Measurements from ENCODE around the gene PVALEF. TPM values are rescaled to one million over a fixed set of nuclear protein-coding genes. Genes with fewer than 3 reads are reported as not detected.

PVALEF gene
- total RNA-seq, 1 donor from 2014 or later, result not detected

- H3K27ac ChIP-seq, result no peak overlapping the region
- TF ChIP-seq, protein P1, sequence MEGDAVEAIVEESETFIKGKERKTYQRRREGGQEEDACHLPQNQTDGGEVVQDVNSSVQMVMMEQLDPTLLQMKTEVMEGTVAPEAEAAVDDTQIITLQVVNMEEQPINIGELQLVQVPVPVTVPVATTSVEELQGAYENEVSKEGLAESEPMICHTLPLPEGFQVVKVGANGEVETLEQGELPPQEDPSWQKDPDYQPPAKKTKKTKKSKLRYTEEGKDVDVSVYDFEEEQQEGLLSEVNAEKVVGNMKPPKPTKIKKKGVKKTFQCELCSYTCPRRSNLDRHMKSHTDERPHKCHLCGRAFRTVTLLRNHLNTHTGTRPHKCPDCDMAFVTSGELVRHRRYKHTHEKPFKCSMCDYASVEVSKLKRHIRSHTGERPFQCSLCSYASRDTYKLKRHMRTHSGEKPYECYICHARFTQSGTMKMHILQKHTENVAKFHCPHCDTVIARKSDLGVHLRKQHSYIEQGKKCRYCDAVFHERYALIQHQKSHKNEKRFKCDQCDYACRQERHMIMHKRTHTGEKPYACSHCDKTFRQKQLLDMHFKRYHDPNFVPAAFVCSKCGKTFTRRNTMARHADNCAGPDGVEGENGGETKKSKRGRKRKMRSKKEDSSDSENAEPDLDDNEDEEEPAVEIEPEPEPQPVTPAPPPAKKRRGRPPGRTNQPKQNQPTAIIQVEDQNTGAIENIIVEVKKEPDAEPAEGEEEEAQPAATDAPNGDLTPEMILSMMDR (IDR thresholded peaks at IDR 0.05), result no peak
Observed at GRCh38 chr17:81183807-81184206, 18.5 kb downstream of the PVALEF start.

DNA sequence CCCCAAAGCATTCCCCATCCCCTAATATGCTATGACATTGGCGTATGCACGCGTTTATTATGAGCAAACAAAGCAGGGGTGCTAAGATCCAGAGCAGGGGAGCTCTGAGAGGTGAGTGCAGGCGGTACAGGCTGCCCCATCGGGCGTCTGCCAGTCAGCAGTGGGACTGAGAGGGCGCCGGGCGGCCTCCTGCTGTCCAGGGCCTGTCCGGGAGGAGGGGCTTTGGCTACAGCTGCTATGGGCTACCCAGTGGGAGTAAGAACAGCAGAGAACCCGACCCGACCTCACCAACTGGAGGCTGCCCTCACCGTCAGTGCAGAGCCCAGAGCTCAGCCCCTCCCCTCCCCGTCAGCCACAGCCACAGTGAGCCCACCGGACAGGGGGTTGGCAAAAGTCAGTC, 19.2 kb downstream of the PVALEF start:
- DNase-seq, result no peak
- TF ChIP-seq, protein P1 (IDR thresholded peaks at IDR 0.05), result no peak
- H3K4me1 ChIP-seq, result no peaks in the 10 kb centered on the region
- no peak for ATAC-seq
- no peak overlapping the region for H3K4me3 ChIP-seq
- intact Hi-C loops (cut with DNase I), result no loop called here
- H3K9me3 ChIP-seq, result no peaks in the 10 kb centered on the region
- H3K27me3 ChIP-seq, result peaks cover 4% of the 10 kb centered on the region
- H3K27ac ChIP-seq, result no peak overlapping the region
- no peaks in the 10 kb centered on the region for H3K36me3 ChIP-seq

More at GRCh38 chr17:81183807-81184206, 18.5 kb downstream of the PVALEF start:
- Histone ChIP-seq H3K36me3 (no peaks in the 10 kb centered on the region), H3K27me3 (peaks cover 4% of the 10 kb centered on the region), H3K4me1 (no peaks in the 10 kb centered on the region), H3K4me3 (no peak overlapping the region), H3K9me3 (no peaks in the 10 kb centered on the region)
- no peak for ATAC-seq
- intact Hi-C loops (cut with DNase I), result no loop called here
- no peak for DNase-seq

GRCh38 chr17:81186203-81186602, 20.9 kb downstream of the PVALEF start:
- ATAC-seq (no peak), DNase-seq (no peak)
- Histone ChIP-seq H3K4me3 (no peak overlapping the region), H3K9me3 (no peaks in the 10 kb centered on the region), H3K36me3 (no peaks in the 10 kb centered on the region), H3K27ac (no peak overlapping the region), H3K4me1 (no peaks in the 10 kb centered on the region), H3K27me3 (peaks cover 4% of the 10 kb centered on the region)
- TF ChIP-seq, protein P1 (IDR thresholded peaks at IDR 0.05), result no peak
- intact Hi-C loops (cut with DNase I), result no loop called here

DNA sequence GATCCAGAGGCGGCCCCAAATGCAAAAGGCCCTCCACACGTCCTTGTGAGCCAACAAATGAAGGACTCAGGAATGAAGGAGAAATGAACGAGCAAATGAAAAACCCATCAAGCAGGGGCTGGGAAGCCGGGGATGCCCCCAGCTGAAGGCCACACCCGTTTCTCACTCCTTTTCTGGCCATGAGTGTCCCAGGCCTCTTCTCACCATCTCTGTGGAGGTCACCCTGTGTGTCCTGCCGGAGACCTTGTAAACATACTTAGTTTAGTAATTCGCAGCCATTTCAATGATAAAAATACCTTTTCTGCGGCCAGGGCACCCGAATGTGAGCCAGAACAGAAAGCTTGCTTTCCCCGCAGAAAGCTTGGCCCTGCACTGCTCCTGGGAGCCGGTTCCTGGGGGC, 21.8 kb downstream of the PVALEF start:
- ATAC-seq (no peak), DNase-seq (no peak)
- TF ChIP-seq, protein P1 (IDR thresholded peaks at IDR 0.05), result no peak
- H3K9me3 ChIP-seq, result no peaks in the 10 kb centered on the region
- no peak overlapping the region for H3K27ac ChIP-seq
- no peaks in the 10 kb centered on the region for H3K36me3 ChIP-seq
- H3K4me3 ChIP-seq, result no peak overlapping the region
- H3K27me3 ChIP-seq, result no peaks in the 10 kb centered on the region
- intact Hi-C loops (cut with DNase I), result no loop called here
- no peaks in the 10 kb centered on the region for H3K4me1 ChIP-seq

- H3K9me3 ChIP-seq, result no peaks in the 10 kb centered on the region
- TF ChIP-seq, protein P1 (IDR thresholded peaks at IDR 0.05), result no peak
- no peak overlapping the region for H3K27ac ChIP-seq
- no peaks in the 10 kb centered on the region for H3K36me3 ChIP-seq
- H3K27me3 ChIP-seq, result no peaks in the 10 kb centered on the region
- H3K4me3 ChIP-seq, result no peak overlapping the region
- DNase-seq (no peak), ATAC-seq (no peak)
- intact Hi-C loops (cut with DNase I), result no loop called here
- H3K4me1 ChIP-seq, result no peaks in the 10 kb centered on the region
Observed at GRCh38 chr17:81187586-81188490, 22.5 kb downstream of the PVALEF start.

Data from upper lobe of right lung (tissue), 1 donor.